ENCODE data around the gene GSTA5.
"Not testable (repeated sequence)": the region's sequence is repeated elsewhere in the genome, so short reads cannot be mapped to it uniquely, and the experiment has no call there.

GSTA5 gene

GRCh38 chr6:52787917-52788316 is 52.7 kb downstream of the GSTA5 start:
- DNase-seq = no peak

DNA sequence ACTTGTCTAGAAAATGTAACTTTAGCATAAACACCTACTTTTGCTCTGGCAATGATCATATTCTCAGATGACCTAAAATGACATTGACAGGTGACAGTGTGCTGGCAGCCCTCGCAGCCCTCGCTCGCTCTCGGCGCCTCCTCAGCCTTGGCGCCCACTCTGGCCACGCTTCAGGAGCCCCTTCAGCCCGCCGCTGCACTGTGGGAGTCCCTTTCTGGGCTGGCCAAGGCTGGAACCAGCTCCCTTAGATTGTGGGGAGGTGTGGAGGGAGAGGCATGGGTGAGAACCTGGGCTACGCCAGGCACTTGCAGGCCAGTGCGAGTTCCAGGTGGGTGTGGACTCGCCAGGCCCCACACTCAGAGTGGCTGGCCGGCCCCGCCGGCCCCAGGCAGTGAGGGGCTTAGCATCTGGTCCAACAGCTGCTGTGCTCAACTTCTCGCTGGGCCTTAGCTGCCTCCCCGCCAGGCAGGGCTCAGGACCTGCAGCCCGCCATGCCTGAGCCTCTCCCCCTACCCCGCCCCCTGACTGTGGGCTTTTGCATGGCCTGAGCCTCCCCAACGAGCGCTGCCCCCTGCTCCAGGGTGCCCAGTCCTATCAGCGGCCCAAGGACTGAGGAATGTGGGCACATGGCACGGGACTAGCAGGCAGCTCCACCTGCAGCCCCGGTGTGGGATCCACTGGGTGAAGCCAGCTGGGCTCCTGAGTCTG is 54.2 kb downstream of the GSTA5 start:
- DNase-seq = no peak

DNA sequence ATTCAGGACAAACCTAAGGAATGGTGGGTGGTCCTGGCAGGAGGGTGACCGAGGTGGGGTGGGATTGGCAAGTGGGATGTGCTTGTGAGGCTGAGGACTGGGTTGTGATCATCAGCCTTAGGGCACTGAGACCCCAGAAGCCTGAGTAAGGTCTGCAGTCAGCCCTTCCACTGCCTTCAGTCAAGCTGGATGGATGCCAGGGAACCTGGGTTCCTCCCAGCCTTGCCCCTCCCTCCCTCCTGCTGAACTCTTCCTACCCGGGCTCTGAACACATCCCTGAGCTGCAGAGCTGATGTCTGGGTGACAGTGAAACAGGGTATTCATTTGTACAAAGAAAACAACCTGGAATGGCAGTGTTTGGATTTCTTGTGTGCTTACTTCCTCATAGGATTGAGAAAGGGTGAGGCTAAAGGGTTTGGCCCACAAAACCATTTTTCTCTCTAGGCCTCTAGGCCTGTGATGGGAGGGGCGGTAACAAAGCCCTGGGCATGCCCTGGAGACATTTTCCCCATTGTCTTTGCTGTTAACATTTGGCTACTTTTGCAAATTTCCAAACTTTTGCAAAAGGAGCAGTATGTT is 57.8 kb downstream of the GSTA5 start:
- DNase-seq = not testable (repeated sequence)

DNA sequence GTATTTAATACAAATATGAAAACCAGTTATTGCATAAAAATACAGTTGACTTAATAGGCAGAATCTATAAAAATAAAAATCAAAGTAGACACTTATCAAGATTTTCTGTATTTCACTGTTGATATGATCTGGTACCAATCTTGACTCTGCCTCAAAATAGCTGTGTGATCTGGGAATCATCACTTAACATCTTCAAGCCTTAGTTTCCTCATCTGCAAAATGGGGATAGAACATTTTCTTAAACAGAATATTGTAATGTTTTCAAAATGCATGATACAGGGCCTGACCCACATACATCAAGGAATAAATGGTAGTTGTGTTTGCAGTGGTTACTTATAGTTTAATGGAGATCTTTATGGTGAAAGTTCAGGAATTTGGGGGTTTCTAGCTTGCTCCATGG is 58.4 kb downstream of the GSTA5 start:
- not testable (repeated sequence) for DNase-seq

Measured in femur (tissue), 1 donor.